Right lobe of liver (tissue), 6 donors: Measurements from ENCODE around the gene TMPRSS15. TPM values are rescaled to one million over a fixed set of nuclear protein-coding genes. Genes with fewer than 3 reads are reported as not detected.

Experiments
- ATAC-seq, 4 donors: fragments of 200-7000 bp; cut with Tn5 transposase; one replicate each; pipeline ENCODE4 v1.9.1; 2020; ENCODE audit warnings: mild to moderate bottlenecking in 4 of 4, moderate library complexity in 4 of 4
- DNase-seq, 3 donors: peaks; one replicate each; pipeline ENCODE4 v3.0.0-alpha.2; 2020
- H3K27ac ChIP-seq, 3 donors: fragments of 200-600 bp; one replicate each; pipeline ENCODE4 v1.8.0; 2022
- H3K27me3 ChIP-seq, 2 donors: fragments of 200-600 bp; one replicate each; pipeline ENCODE4 v1.8.0; 2022
- H3K36me3 ChIP-seq, 4 donors: fragments of 200-600 bp; sonication (generic) in 1 of 4; one replicate each; pipeline versions ENCODE4 v1.5.1 to v1.8.0; 2017 to 2022; ENCODE audit warnings: control low read depth in 1 of 4
- H3K4me1 ChIP-seq, 4 donors: fragments of 200-600 bp; sonication (generic) in 1 of 4; one replicate each; pipeline versions ENCODE4 v1.5.1 to v1.8.0; 2017 to 2022; ENCODE audit warnings: control low read depth in 1 of 4
- H3K4me3 ChIP-seq, 3 donors: fragments of 200-600 bp; one replicate each; pipeline ENCODE4 v1.8.0; 2022
- H3K9me3 ChIP-seq, 4 donors: fragments of 200-600 bp; sonication (generic) in 1 of 4; one replicate each; pipeline versions ENCODE4 v1.5.1 to v1.8.0; 2017 to 2022; ENCODE audit warnings: control low read depth in 1 of 4
- POLR2A ChIP-seq: fragments of 450-650 bp; IDR thresholded peaks from one replicate; pipeline ENCODE4 v1.6.1; 2017; ENCODE audit warnings: antibody characterized with exemption, mild to moderate bottlenecking
- WGBS: methylation state at CpG from one replicate; pipeline ENCODE4 v1.1.6; 2018; ENCODE audit warnings: low coverage, low lambda C conversion rate; ENCODE audit not compliant: insufficient coverage; ENCODE audit errors: missing lambda C conversion rate; 5-methylcytosine and 5-hydroxymethylcytosine counted together
- intact Hi-C, 2 donors: fragments of 100-400 bp; cut with DNase I; formaldehyde crosslinking; loops; one replicate each; pipeline versions ENCODE4 v1.11.2 to v1.14.1; 2022
- total RNA-seq, 6 experiments: library from RNA; depleted of rRNA in 2 of 6; stranded (reverse); fragments of >200 nt in 2 of 6; fragmentation: NEBNext Ultra II Directional in 3 of 6; extraction: Animal tissue kit (Norgen Biotek cat#: 25700) in 3 of 6; gene quantifications; one replicate each; pipeline versions ENCODE4 v1.1.0 to v1.2.4, GENCODE V29; 2016 to 2023
- TF ChIP-seq, protein P1 (sequence below), 4 donors: fragments of 200-600 bp in 3 of 4; fragments of 450-650 bp in 1 of 4; IDR thresholded peaks; one replicate each; pipeline versions ENCODE4 v1.5.1 to v1.8.0; 2016 to 2022; ENCODE audit warnings: antibody characterized with exemption in 4 of 4, mild to moderate bottlenecking in 2 of 4
- donor health status: DM: no; HTN: yes; CAD: no.
- donor health status: DM: no; HTN: no; CAD: no.
- donor health status: DM: no; HTN: no; CAD: no.
- donor health status: DM: no; HTN: yes; CAD: no.
- donor health status: DM: no; HTN: yes; CAD: no.

TMPRSS15 gene
- total RNA-seq, 6 experiments from 2014 or later = not detected

DNA sequence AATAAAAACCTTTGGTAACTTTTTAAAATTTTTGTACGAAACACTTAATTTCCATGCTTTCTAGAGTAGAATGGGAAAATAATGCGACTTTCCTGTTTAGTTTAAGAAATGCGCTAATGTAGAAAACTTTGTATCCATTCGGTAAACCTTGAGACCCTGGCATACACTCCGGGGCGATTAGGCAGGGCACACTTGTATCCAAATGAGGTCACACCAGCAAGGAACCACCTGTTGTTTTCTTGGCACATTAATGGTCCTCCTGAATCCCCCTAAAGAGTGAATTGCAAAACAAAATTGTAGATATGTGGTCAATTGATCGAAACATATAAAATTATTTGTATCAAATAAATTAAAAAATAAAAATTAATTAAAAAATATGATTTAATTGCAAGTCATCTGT lies 133.7 kb downstream of the TMPRSS15 start:
- DNase-seq (no peak), ATAC-seq (no peak)
- no peaks in the 10 kb centered on the region for H3K9me3 ChIP-seq
- intact Hi-C loops = no loop called here
- whole genome bisulfite sequencing = 67% methylated on average over 7 of the region's 7 CpGs
- no peaks in the 10 kb centered on the region for H3K36me3 ChIP-seq
- TF ChIP-seq POLR2A = no peak
- TF ChIP-seq, protein P1, sequence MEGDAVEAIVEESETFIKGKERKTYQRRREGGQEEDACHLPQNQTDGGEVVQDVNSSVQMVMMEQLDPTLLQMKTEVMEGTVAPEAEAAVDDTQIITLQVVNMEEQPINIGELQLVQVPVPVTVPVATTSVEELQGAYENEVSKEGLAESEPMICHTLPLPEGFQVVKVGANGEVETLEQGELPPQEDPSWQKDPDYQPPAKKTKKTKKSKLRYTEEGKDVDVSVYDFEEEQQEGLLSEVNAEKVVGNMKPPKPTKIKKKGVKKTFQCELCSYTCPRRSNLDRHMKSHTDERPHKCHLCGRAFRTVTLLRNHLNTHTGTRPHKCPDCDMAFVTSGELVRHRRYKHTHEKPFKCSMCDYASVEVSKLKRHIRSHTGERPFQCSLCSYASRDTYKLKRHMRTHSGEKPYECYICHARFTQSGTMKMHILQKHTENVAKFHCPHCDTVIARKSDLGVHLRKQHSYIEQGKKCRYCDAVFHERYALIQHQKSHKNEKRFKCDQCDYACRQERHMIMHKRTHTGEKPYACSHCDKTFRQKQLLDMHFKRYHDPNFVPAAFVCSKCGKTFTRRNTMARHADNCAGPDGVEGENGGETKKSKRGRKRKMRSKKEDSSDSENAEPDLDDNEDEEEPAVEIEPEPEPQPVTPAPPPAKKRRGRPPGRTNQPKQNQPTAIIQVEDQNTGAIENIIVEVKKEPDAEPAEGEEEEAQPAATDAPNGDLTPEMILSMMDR (IDR thresholded peaks at IDR 0.05) = no peak
- H3K4me3 ChIP-seq = no peak overlapping the region
- no peaks in the 10 kb centered on the region for H3K4me1 ChIP-seq
- H3K27me3 ChIP-seq = no peaks in the 10 kb centered on the region
- no peak overlapping the region for H3K27ac ChIP-seq

DNA sequence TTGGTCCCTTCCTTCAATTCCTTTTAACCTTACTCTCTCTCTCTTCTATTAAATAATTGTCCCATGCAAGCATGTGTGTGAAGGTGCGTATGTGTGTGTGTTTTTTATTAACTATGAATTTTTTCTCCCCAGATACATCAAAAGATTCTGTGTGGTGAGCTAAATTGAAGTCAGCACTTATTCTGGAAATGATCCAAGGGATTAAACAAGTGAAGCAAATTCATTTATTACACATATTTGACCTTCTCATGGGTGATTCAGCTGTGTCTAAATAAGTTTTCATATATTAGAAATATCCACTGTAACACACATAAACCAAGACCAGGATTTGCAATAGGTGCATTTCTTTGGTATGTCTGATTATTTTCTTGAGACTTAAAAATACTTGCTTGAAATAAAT lies 134.7 kb downstream of the TMPRSS15 start:
- TF ChIP-seq, protein P1 (IDR thresholded peaks at IDR 0.05) = no peak
- TF ChIP-seq POLR2A = no peak
- no peaks in the 10 kb centered on the region for H3K36me3 ChIP-seq
- H3K4me3 ChIP-seq = no peak overlapping the region
- no peaks in the 10 kb centered on the region for H3K27me3 ChIP-seq
- intact Hi-C loops = no loop called here
- H3K27ac ChIP-seq = no peak overlapping the region
- 56% methylated on average over 1 of the region's 1 CpG for whole genome bisulfite sequencing
- ATAC-seq (no peak), DNase-seq (no peak)
- H3K9me3 ChIP-seq = no peaks in the 10 kb centered on the region
- no peaks in the 10 kb centered on the region for H3K4me1 ChIP-seq

DNA sequence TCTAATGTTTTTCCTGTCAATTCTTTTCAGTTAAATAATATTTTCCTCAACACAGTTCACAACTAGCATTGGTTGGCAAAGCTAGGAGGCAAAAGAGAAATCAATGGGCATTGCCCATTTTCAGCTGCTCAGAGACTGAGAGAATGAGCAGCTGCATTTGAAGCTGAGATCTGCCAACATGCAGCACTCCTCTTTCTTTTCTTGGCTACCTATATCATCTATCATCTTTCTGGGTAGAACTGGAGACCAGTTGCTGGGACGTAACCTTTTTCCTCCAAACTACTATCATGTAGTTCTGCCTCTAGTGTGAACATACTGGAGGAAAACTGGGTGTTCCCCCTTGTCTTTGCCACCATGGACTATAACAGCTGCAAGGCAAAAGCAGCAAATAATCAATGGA lies 136.1 kb downstream of the TMPRSS15 start:
- no peaks in the 10 kb centered on the region for H3K9me3 ChIP-seq
- DNase-seq = no peak
- WGBS = 33% methylated on average over 1 of the region's 1 CpG
- no peaks in the 10 kb centered on the region for H3K4me1 ChIP-seq
- TF ChIP-seq, protein P1 (IDR thresholded peaks at IDR 0.05) = no peak
- TF ChIP-seq POLR2A = no peak
- H3K27ac ChIP-seq = no peak overlapping the region
- H3K4me3 ChIP-seq = no peak overlapping the region
- intact Hi-C loops = no loop called here
- no peaks in the 10 kb centered on the region for H3K27me3 ChIP-seq
- ATAC-seq = no peak
- H3K36me3 ChIP-seq = no peaks in the 10 kb centered on the region

DNA sequence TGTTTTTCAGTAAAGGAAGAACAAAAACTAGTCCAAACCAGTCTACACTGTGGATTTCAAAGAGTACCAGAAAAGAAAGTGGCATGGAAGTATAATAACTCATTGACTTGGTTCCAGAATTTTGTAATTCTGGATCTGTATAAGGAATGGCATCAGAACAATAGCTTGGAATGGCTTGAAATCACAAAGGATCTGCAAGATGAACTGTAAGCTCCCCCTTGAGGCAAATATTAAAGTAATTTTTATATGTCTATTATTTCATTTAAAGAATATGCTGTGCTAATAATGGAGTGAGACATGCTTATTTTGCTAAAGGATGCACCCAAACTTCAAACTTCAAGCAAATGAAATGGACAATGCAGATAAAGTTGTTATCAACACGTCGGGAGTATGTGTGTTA lies 137.6 kb downstream of the TMPRSS15 start:
- Histone ChIP-seq H3K27me3 (no peaks in the 10 kb centered on the region), H3K36me3 (no peaks in the 10 kb centered on the region), H3K27ac (no peak overlapping the region), H3K4me3 (no peak overlapping the region), H3K4me1 (no peaks in the 10 kb centered on the region), H3K9me3 (no peaks in the 10 kb centered on the region)
- DNase-seq (no peak), ATAC-seq (no peak)
- intact Hi-C loops = no loop called here
- TF ChIP-seq, protein P1 (IDR thresholded peaks at IDR 0.05) = no peak
- no peak for TF ChIP-seq POLR2A
- WGBS = 59% methylated on average over 2 of the region's 2 CpGs

DNA sequence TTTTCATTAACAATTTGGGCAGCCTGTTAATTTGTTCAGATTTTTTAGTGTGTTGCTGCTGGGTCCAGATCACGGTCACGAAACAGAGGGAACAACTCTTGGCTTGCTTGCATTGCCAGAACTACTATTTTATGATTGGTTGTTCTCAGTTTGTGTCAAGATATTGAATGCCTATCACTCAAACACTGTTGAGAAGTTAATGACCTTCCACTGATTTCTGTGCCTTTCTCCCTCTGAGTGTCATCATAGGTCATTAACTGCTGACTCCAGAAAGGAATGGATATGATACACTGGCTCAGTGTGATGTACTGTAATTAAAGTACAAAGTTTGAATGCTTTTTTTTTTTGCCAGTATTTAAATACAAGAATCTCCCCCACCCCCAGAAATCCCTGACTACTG lies 149.8 kb downstream of the TMPRSS15 start:
- intact Hi-C loops = no loop called here
- H3K27ac ChIP-seq = no peak overlapping the region
- no peaks in the 10 kb centered on the region for H3K27me3 ChIP-seq
- no peak for DNase-seq
- TF ChIP-seq, protein P1 (IDR thresholded peaks at IDR 0.05) = no peak
- H3K9me3 ChIP-seq = no peaks in the 10 kb centered on the region
- H3K4me1 ChIP-seq = no peaks in the 10 kb centered on the region
- no peak overlapping the region for H3K4me3 ChIP-seq
- 54% methylated on average over 2 of the region's 2 CpGs for WGBS
- no peaks in the 10 kb centered on the region for H3K36me3 ChIP-seq
- ATAC-seq = no peak
